Neural cell (in vitro differentiated cells): ENCODE results near the gene CLASP1. TPM values are rescaled to one million over a fixed set of nuclear protein-coding genes. Genes with fewer than 3 reads are reported as not detected.

Source experiments
- H2AFZ ChIP-seq: fragments of 200-600, 300-800 bp; sonication (generic), shearing (Covaris generic); 2 replicates; pipeline ENCODE4 v1.6.0; 2014; ENCODE audit warnings: low read depth, mild to moderate bottlenecking, antibody characterized with exemption, low read length, moderate library complexity
- H3F3A ChIP-seq: fragments of 200-600 bp; shearing (Covaris generic); 2 replicates; pipeline ENCODE4 v1.6.1; 2016; ENCODE audit warnings: mild to moderate bottlenecking, moderate library complexity, mixed read lengths, antibody characterized with exemption, low read length; ENCODE audit not compliant: insufficient read depth, poor library complexity, severe bottlenecking
- H3K27ac ChIP-seq: fragments of 200-600, 300-800 bp; sonication (generic), shearing (Covaris generic); 2 replicates; pipeline ENCODE4 v1.5.1; 2014; ENCODE audit warnings: mild to moderate bottlenecking, low read length, moderate library complexity
- H3K27me3 ChIP-seq: fragments of 300-800, 200-600 bp; sonication (generic), shearing (Covaris generic); 2 replicates; pipeline ENCODE4 v1.6.0; 2014; ENCODE audit warnings: mild to moderate bottlenecking, low read depth, low read length, moderate library complexity; ENCODE audit not compliant: insufficient read depth
- H3K36me3 ChIP-seq: fragments of 300-800, 200-600 bp; sonication (generic), shearing (Covaris generic); 2 replicates; pipeline ENCODE4 v1.5.1; 2014; ENCODE audit warnings: mild to moderate bottlenecking, antibody characterized with exemption, low read length, moderate library complexity; ENCODE audit not compliant: insufficient read depth
- H3K4me2 ChIP-seq: fragments of 300-800, 200-600 bp; sonication (generic), shearing (Covaris generic); 2 replicates; pipeline ENCODE4 v1.6.0; 2014; ENCODE audit warnings: mild to moderate bottlenecking, low read length
- H3K4me3 ChIP-seq: fragments of 300-800, 200-600 bp; sonication (generic), shearing (Covaris generic); 2 replicates; pipeline ENCODE4 v1.5.1; 2014; ENCODE audit warnings: mild to moderate bottlenecking, low read length, moderate library complexity
- H3K79me2 ChIP-seq: fragments of 200-600 bp; shearing (Covaris generic); replicated peaks from 2 replicates; pipeline ENCODE4 v1.6.0; 2014; ENCODE audit warnings: mild to moderate bottlenecking, low read length, moderate library complexity; ENCODE audit not compliant: insufficient read depth
- H3K9ac ChIP-seq: fragments of 300-800, 200-600 bp; sonication (generic), shearing (Covaris generic); 2 replicates; pipeline ENCODE4 v1.6.1; 2016; ENCODE audit warnings: mild to moderate bottlenecking, low read length, mixed read lengths
- H3K9me2 ChIP-seq: fragments of 200-600 bp; shearing (Covaris generic); 2 replicates; pipeline ENCODE4 v1.6.1; 2016; ENCODE audit warnings: mild to moderate bottlenecking, low read length, mixed read lengths; ENCODE audit not compliant: insufficient read depth
- H3K9me3 ChIP-seq: fragments of 200-600, 300-800 bp; sonication (generic), shearing (Covaris generic); 2 replicates; pipeline ENCODE4 v1.6.1; 2016; ENCODE audit warnings: mild to moderate bottlenecking, mixed run types, low read length, moderate library complexity, mixed read lengths
- H4K20me1 ChIP-seq: fragments of 200-600 bp; shearing (Covaris generic); 2 replicates; pipeline ENCODE4 v1.6.1; 2016; ENCODE audit warnings: mild to moderate bottlenecking, mixed run types; ENCODE audit not compliant: insufficient read depth
- EP300 ChIP-seq: fragments of 450-650 bp; conservative IDR thresholded peaks from 2 replicates; pipeline ENCODE4 v1.6.1; 2014; ENCODE audit warnings: antibody characterized with exemption, mild to moderate bottlenecking, moderate library complexity; ENCODE audit not compliant: poor library complexity, severe bottlenecking
- EZH2 ChIP-seq: fragments of 200-600, 300-800 bp; shearing (Covaris generic), sonication (generic); IDR thresholded peaks from 2 replicates; pipeline ENCODE4 v1.6.1; 2014; ENCODE audit warnings: antibody characterized with exemption, low read length, borderline replicate concordance, mild to moderate bottlenecking; ENCODE audit not compliant: insufficient read depth, poor library complexity, severe bottlenecking
- MXI1 ChIP-seq: fragments of 450-650 bp; conservative IDR thresholded peaks from 2 replicates; pipeline ENCODE4 v1.6.1; 2014; ENCODE audit warnings: antibody characterized with exemption, mild to moderate bottlenecking; ENCODE audit not compliant: poor library complexity, severe bottlenecking
- POLR2AphosphoS5 ChIP-seq: IDR thresholded peaks from 2 replicates; pipeline ENCODE4 v1.6.1; 2012
- RAD21 ChIP-seq: fragments of 450-650 bp; conservative IDR thresholded peaks from 2 replicates; pipeline ENCODE4 v1.6.1; 2014; ENCODE audit warnings: antibody characterized with exemption, mild to moderate bottlenecking, moderate library complexity
- SMC3 ChIP-seq: fragments of 450-650 bp; conservative IDR thresholded peaks from 2 replicates; pipeline ENCODE4 v1.6.1; 2014; ENCODE audit warnings: antibody characterized with exemption, mild to moderate bottlenecking, moderate library complexity; ENCODE audit not compliant: poor library complexity
- TAF1 ChIP-seq: IDR thresholded peaks from 2 replicates; pipeline ENCODE4 v1.6.1; 2012; ENCODE audit warnings: low read depth
- polyA plus RNA-seq: library from polyadenylated mRNA; depleted of rRNA; stranded (reverse); fragments of >200 nt; gene quantifications from 2 replicates; pipeline ENCODE4 v1.2.3, GENCODE V29; 2014
- TF ChIP-seq, protein P1 (sequence below): IDR thresholded peaks from 2 replicates; pipeline ENCODE4 v1.6.1; 2012; ENCODE audit warnings: borderline replicate concordance
- TF ChIP-seq, protein P2 (sequence below): fragments of 450-650 bp; IDR thresholded peaks from 2 replicates; pipeline ENCODE4 v1.5.1; 2014; ENCODE audit warnings: antibody characterized with exemption, mild to moderate bottlenecking, moderate library complexity; ENCODE audit not compliant: poor library complexity, severe bottlenecking

Gene CLASP1
- polyA plus RNA-seq, 1 donor from 2014 or later = 41.3 TPM

DNA sequence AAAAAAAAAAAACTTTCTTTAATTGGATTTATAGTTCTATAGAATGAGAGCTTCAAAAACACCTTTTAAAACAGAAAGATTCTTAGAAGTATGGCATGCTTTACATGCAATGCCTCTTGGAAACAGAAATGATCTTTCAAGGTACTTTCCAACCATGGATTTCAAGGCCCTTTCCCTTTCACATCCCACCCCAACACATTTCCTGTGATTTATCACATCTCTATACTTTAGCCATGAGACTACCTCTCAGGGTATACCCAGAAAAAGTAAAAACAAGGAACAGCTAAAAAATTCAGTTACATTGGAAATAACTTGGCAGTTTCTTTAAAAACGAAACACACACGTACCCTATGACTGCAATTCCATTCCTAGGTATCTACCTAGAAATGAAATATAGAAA, 103.3 kb downstream of the CLASP1 start:
- no peaks in the 10 kb centered on the region for H3K9me3 ChIP-seq
- no peak overlapping the region for H2AFZ ChIP-seq
- TF ChIP-seq EZH2 (no peak), MXI1 (no peak), POLR2AphosphoS5 (no peak), TAF1 (no peak), EP300 (no peak)
- TF ChIP-seq, protein P1, sequence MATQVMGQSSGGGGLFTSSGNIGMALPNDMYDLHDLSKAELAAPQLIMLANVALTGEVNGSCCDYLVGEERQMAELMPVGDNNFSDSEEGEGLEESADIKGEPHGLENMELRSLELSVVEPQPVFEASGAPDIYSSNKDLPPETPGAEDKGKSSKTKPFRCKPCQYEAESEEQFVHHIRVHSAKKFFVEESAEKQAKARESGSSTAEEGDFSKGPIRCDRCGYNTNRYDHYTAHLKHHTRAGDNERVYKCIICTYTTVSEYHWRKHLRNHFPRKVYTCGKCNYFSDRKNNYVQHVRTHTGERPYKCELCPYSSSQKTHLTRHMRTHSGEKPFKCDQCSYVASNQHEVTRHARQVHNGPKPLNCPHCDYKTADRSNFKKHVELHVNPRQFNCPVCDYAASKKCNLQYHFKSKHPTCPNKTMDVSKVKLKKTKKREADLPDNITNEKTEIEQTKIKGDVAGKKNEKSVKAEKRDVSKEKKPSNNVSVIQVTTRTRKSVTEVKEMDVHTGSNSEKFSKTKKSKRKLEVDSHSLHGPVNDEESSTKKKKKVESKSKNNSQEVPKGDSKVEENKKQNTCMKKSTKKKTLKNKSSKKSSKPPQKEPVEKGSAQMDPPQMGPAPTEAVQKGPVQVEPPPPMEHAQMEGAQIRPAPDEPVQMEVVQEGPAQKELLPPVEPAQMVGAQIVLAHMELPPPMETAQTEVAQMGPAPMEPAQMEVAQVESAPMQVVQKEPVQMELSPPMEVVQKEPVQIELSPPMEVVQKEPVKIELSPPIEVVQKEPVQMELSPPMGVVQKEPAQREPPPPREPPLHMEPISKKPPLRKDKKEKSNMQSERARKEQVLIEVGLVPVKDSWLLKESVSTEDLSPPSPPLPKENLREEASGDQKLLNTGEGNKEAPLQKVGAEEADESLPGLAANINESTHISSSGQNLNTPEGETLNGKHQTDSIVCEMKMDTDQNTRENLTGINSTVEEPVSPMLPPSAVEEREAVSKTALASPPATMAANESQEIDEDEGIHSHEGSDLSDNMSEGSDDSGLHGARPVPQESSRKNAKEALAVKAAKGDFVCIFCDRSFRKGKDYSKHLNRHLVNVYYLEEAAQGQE = no peak
- TF ChIP-seq, protein P2, sequence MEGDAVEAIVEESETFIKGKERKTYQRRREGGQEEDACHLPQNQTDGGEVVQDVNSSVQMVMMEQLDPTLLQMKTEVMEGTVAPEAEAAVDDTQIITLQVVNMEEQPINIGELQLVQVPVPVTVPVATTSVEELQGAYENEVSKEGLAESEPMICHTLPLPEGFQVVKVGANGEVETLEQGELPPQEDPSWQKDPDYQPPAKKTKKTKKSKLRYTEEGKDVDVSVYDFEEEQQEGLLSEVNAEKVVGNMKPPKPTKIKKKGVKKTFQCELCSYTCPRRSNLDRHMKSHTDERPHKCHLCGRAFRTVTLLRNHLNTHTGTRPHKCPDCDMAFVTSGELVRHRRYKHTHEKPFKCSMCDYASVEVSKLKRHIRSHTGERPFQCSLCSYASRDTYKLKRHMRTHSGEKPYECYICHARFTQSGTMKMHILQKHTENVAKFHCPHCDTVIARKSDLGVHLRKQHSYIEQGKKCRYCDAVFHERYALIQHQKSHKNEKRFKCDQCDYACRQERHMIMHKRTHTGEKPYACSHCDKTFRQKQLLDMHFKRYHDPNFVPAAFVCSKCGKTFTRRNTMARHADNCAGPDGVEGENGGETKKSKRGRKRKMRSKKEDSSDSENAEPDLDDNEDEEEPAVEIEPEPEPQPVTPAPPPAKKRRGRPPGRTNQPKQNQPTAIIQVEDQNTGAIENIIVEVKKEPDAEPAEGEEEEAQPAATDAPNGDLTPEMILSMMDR = no peak
- no peak overlapping the region for H3K9ac ChIP-seq
- no peaks in the 10 kb centered on the region for H3K27me3 ChIP-seq
- H3K9me2 ChIP-seq = no peaks in the 10 kb centered on the region
- H3F3A ChIP-seq = no peaks in the 10 kb centered on the region
- no peaks in the 10 kb centered on the region for H3K36me3 ChIP-seq
- no peak overlapping the region for H3K27ac ChIP-seq
- H3K79me2 ChIP-seq = peaks cover 53% of the 10 kb centered on the region
- no peak overlapping the region for H3K4me3 ChIP-seq
- no peaks in the 10 kb centered on the region for H4K20me1 ChIP-seq
- no peak overlapping the region for H3K4me2 ChIP-seq

DNA sequence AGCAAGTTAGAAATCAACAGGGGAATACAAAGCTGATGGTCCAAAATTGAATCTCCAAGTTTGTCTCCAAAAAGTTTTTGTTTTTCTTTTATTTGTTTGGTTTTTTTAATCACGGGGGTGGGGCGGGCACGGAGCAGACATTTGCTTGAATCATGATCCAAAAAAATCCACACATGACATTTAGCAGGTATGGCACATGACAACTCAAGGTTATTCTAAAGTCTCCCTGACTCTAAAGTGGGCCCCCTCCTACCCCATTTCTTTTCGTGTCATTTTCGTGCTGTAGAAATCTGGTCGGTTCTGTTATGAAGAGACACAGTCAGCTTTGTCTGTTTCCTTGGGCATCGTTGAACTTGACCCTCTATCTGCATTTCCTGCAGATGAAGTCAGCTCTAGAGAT, 104.0 kb downstream of the CLASP1 start:
- Histone ChIP-seq H3K27me3 (no peaks in the 10 kb centered on the region), H3K9me3 (no peaks in the 10 kb centered on the region), H4K20me1 (no peaks in the 10 kb centered on the region), H3K79me2 (peaks cover 46% of the 10 kb centered on the region), H3K4me2 (no peak overlapping the region), H3K36me3 (no peaks in the 10 kb centered on the region), H3K9me2 (no peaks in the 10 kb centered on the region), H2AFZ (no peak overlapping the region), H3K27ac (no peak overlapping the region), H3K9ac (no peak overlapping the region), H3K4me3 (no peak overlapping the region), H3F3A (no peaks in the 10 kb centered on the region)
- TF ChIP-seq TAF1 (no peak), EZH2 (no peak), POLR2AphosphoS5 (no peak), RAD21 (no peak), MXI1 (no peak), EP300 (no peak), SMC3 (no peak)
- TF ChIP-seq, protein P1 = no peak
- TF ChIP-seq, protein P2 = no peak
